Osteoblast (primary cell): ENCODE data around the gene TRAPPC10. TPM values are rescaled to one million over a fixed set of nuclear protein-coding genes. Genes with fewer than 3 reads are reported as not detected.

Experiments used
- DNase-seq: peaks from one replicate; pipeline ENCODE4 v3.0.0; 2011; ENCODE audit warnings: low spot score, mixed read lengths; ENCODE audit not compliant: insufficient read length; ENCODE audit errors: missing footprints
- H2AFZ ChIP-seq: 2 replicates; pipeline ENCODE4 v1.6.0; 2011; ENCODE audit warnings: mild to moderate bottlenecking, low read length
- H3K27ac ChIP-seq: 2 replicates; pipeline ENCODE4 v1.5.1; 2011; ENCODE audit warnings: mild to moderate bottlenecking, low read depth, low read length, moderate library complexity
- H3K27me3 ChIP-seq: 2 replicates; pipeline ENCODE4 v1.6.0; 2012; ENCODE audit warnings: mild to moderate bottlenecking, control low read depth, inconsistent platforms, low read length, moderate library complexity; ENCODE audit not compliant: insufficient read depth
- H3K36me3 ChIP-seq: 2 replicates; pipeline ENCODE4 v1.5.1; 2011; ENCODE audit warnings: mild to moderate bottlenecking, low read length, control low read depth, moderate library complexity; ENCODE audit not compliant: insufficient read depth
- H3K4me1 ChIP-seq: 2 replicates; pipeline ENCODE4 v1.5.1; 2011; ENCODE audit warnings: mild to moderate bottlenecking, low read length, control low read depth, moderate library complexity; ENCODE audit not compliant: insufficient read depth
- H3K4me2 ChIP-seq: 2 replicates; pipeline ENCODE4 v1.6.0; 2011; ENCODE audit warnings: mild to moderate bottlenecking, low read length; ENCODE audit not compliant: insufficient read depth
- H3K4me3 ChIP-seq: fragments of 200-600 bp; sonication (generic); 3 replicates; pipeline ENCODE4 v1.5.1; 2012; ENCODE audit warnings: mild to moderate bottlenecking, low read length, inconsistent platforms; ENCODE audit not compliant: insufficient read depth
- H3K79me2 ChIP-seq: 2 replicates; pipeline ENCODE4 v1.6.0; 2012; ENCODE audit warnings: mild to moderate bottlenecking, low read length, control low read depth, inconsistent platforms; ENCODE audit not compliant: insufficient read depth
- H3K9me3 ChIP-seq: 2 replicates; pipeline ENCODE4 v1.5.1; 2011; ENCODE audit warnings: low read depth, low read length, control low read depth
- H4K20me1 ChIP-seq: 2 replicates; pipeline ENCODE4 v1.6.0; 2012; ENCODE audit warnings: mild to moderate bottlenecking, low read length, control low read depth; ENCODE audit not compliant: insufficient read depth
- CTCF ChIP-seq: IDR thresholded peaks from 2 replicates; pipeline ENCODE4 v1.5.1; 2011; ENCODE audit warnings: mild to moderate bottlenecking, low read depth, low read length, moderate library complexity; ENCODE audit errors: extremely low read depth
- total RNA-seq: library from RNA; depleted of rRNA; stranded (reverse); fragments of >200 nt; gene quantifications from 2 replicates; pipeline ENCODE4 v1.2.3, GENCODE V29; 2012

TRAPPC10 gene
- total RNA-seq, 1 donor: 36.2 TPM

GRCh38 chr21:44082648-44083440 is 70.7 kb downstream of the TRAPPC10 start:
- no peaks in the 10 kb centered on the region for H3K4me1 ChIP-seq
- H3K9me3 ChIP-seq: no peaks in the 10 kb centered on the region
- H3K79me2 ChIP-seq: no peaks in the 10 kb centered on the region
- no peak overlapping the region for H2AFZ ChIP-seq
- peaks cover 72% of the 10 kb centered on the region for H3K36me3 ChIP-seq
- no peak overlapping the region for H3K4me3 ChIP-seq
- TF ChIP-seq CTCF: no peak
- peaks cover 7% of the 10 kb centered on the region for H4K20me1 ChIP-seq
- peak; percentile 1 for DNase-seq
- H3K27me3 ChIP-seq: no peaks in the 10 kb centered on the region
- H3K4me2 ChIP-seq: no peak overlapping the region
- H3K27ac ChIP-seq: no peak overlapping the region

GRCh38 chr21:44083631-44084291 is 71.7 kb downstream of the TRAPPC10 start:
- Histone ChIP-seq H3K36me3 (peaks cover 73% of the 10 kb centered on the region), H3K27me3 (no peaks in the 10 kb centered on the region), H2AFZ (no peak overlapping the region), H3K9me3 (no peaks in the 10 kb centered on the region), H3K4me1 (no peaks in the 10 kb centered on the region), H3K4me2 (no peak overlapping the region), H3K79me2 (peaks cover 2% of the 10 kb centered on the region), H4K20me1 (peaks cover 11% of the 10 kb centered on the region), H3K27ac (peak overlapping the region; percentile 14), H3K4me3 (no peak overlapping the region)
- no peak for DNase-seq
- no peak for TF ChIP-seq CTCF

GRCh38 chr21:44084496-44085241 is 72.6 kb downstream of the TRAPPC10 start:
- Histone ChIP-seq H3K9me3 (no peaks in the 10 kb centered on the region), H3K36me3 (peaks cover 72% of the 10 kb centered on the region)

More at GRCh38 chr21:44084496-44085241, 72.6 kb downstream of the TRAPPC10 start:
- DNase-seq: no peak
- H3K27me3 ChIP-seq: no peaks in the 10 kb centered on the region
- no peak overlapping the region for H3K4me2 ChIP-seq
- no peak overlapping the region for H2AFZ ChIP-seq
- H3K4me1 ChIP-seq: no peaks in the 10 kb centered on the region
- TF ChIP-seq CTCF: no peak
- no peak overlapping the region for H3K27ac ChIP-seq
- no peak overlapping the region for H3K4me3 ChIP-seq
- H4K20me1 ChIP-seq: peaks cover 18% of the 10 kb centered on the region
- H3K79me2 ChIP-seq: peaks cover 2% of the 10 kb centered on the region
